Measurements from ENCODE around the gene POGK. TPM values are rescaled to one million over a fixed set of nuclear protein-coding genes. Genes with fewer than 3 reads are reported as not detected.

POGK gene
- total and polyA plus RNA-seq, 9 of the 15 experiments (the other 6 are each of a cell fraction or from before 2014, with no cell fraction given): 6.1 to 44.5 (median 24.3) TPM

GRCh38 chr1:166876540-166876838 is 37.2 kb downstream of the POGK start:
- H3K4me3 ChIP-seq: peak overlapping the region; percentile 68
- intact Hi-C loops (cut with micrococcal nuclease) (no loop called here), in situ Hi-C loops (cut with MboI) (no loop called here)
- ChIA-PET CTCF (ENCODE audit: low intra/inter-chr PET ratio) (interaction anchor here (0.6 kb wide), 1 partner anchor 294 kb away, joined by 3 read pairs; no protein-coding TSS in a partner anchor), POLR2A (interaction anchor here (0.6 to 1.8 kb wide), 14 partner anchors 9 to 354 kb away, joined by 3 to 9 read pairs (median 4); partner anchors contain the start of gene POGK)
- no peaks in the 10 kb centered on the region for H3K9me1 ChIP-seq (ENCODE audit: control insufficient read depth, insufficient read depth, low read length)
- H3K9ac ChIP-seq (ENCODE audit: insufficient read depth in 1 of 2, low read depth in 2 of 2, low read length in 2 of 2): peak overlapping the region in 1 of 2 experiments; percentile 78; a peak in 3 of 4 replicates
- peaks cover 45% of the 10 kb centered on the region for H3K79me2 ChIP-seq (ENCODE audit: control insufficient read depth, insufficient read depth, low read length)
- no peak for FAIRE-seq
- peak overlapping the region; percentile 76 for H3K27ac ChIP-seq (ENCODE audit: extremely low read depth, low read depth, low read length)
- peak overlapping the region; percentile 100 for H2AFZ ChIP-seq (ENCODE audit: low read depth, low read length)
- 2% methylated on average over 7 of the region's 7 CpGs for WGBS (ENCODE audit: insufficient coverage, low coverage, missing lambda C conversion rate)
- no peaks in the 10 kb centered on the region for H3K27me3 ChIP-seq (ENCODE audit: control insufficient read depth in 2 of 2, insufficient read depth in 2 of 2, low read length in 2 of 2)
- H3K4me2 ChIP-seq (ENCODE audit: insufficient read depth, low read length): peak overlapping the region; percentile 89
- ATAC-seq: no peak
- H4K20me1 ChIP-seq (replicated peaks; ENCODE audit: control insufficient read depth, insufficient read depth, low read length): 0 out of 2 replicates have a peak, but pooled peaks cover 13% of the 10 kb centered on the region
- H3K9me3 ChIP-seq (replicated peaks; ENCODE audit: control insufficient read depth, insufficient read depth, low read depth, low read length): 0 out of 2 replicates have a peak, but pooled peaks cover 2% of the 10 kb centered on the region
- BruUV-seq (replicated peaks): no TSS peak
- H3K36me3 ChIP-seq (ENCODE audit: control insufficient read depth, insufficient read depth, low read length): peaks cover 19% of the 10 kb centered on the region; the same call in 1 of the 3 replicates
- no peak for DNase-seq (ENCODE audit: extremely low read depth in 1 of 4, low spot score in 3 of 4)
- H3K4me1 ChIP-seq (replicated peaks in 1 of 2; ENCODE audit: control insufficient read depth in 2 of 2, insufficient read depth in 2 of 2, low read length in 2 of 2): peaks cover 15 to 19% of the 10 kb centered on the region in 2 experiments; a peak in 4 of 5 replicates
- TF ChIP-seq ETV1 (tag; conservative IDR thresholded peaks at IDR 0.05; ENCODE audit: low read depth): no peak
- TF ChIP-seq KDM5B (IDR thresholded peaks at IDR 0.05; ENCODE audit: insufficient replicate concordance, low read depth, low read length): peak; percentile 11
- TF ChIP-seq CBX3 (IDR thresholded peaks at IDR 0.05; ENCODE audit: borderline replicate concordance in 1 of 2, low read length in 2 of 2): no peak
- 0 out of 2 replicates have a peak, but pooled peaks have one; percentile 3 for TF ChIP-seq ARID1B (IDR thresholded peaks at IDR 0.05)
- 0 out of 4 replicates have a peak, but pooled peaks of 1 of the 2 experiments have one; percentile 7 for TF ChIP-seq ZMIZ1 (IDR thresholded peaks at IDR 0.05; ENCODE audit: low read depth in 2 of 2, low read length in 2 of 2)
- TF ChIP-seq MECOM (CRISPR knock-in tag; IDR thresholded peaks at IDR 0.05): no peak
- no peak for TF ChIP-seq MXI1 (IDR thresholded peaks at IDR 0.05; ENCODE audit: low read depth, low read length)
- TF ChIP-seq STAG1 (CRISPR knock-in tag; IDR thresholded peaks at IDR 0.05; ENCODE audit: borderline replicate concordance): no peak
- no peak for TF ChIP-seq NR0B1 (IDR thresholded peaks at IDR 0.05; ENCODE audit: partially characterized antibody)
- TF ChIP-seq, protein P1, sequence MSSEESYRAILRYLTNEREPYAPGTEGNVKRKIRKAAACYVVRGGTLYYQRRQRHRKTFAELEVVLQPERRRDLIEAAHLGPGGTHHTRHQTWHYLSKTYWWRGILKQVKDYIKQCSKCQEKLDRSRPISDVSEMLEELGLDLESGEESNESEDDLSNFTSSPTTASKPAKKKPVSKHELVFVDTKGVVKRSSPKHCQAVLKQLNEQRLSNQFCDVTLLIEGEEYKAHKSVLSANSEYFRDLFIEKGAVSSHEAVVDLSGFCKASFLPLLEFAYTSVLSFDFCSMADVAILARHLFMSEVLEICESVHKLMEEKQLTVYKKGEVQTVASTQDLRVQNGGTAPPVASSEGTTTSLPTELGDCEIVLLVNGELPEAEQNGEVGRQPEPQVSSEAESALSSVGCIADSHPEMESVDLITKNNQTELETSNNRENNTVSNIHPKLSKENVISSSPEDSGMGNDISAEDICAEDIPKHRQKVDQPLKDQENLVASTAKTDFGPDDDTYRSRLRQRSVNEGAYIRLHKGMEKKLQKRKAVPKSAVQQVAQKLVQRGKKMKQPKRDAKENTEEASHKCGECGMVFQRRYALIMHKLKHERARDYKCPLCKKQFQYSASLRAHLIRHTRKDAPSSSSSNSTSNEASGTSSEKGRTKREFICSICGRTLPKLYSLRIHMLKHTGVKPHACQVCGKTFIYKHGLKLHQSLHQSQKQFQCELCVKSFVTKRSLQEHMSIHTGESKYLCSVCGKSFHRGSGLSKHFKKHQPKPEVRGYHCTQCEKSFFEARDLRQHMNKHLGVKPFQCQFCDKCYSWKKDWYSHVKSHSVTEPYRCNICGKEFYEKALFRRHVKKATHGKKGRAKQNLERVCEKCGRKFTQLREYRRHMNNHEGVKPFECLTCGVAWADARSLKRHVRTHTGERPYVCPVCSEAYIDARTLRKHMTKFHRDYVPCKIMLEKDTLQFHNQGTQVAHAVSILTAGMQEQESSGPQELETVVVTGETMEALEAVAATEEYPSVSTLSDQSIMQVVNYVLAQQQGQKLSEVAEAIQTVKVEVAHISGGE (CRISPR knock-in tag; IDR thresholded peaks at IDR 0.05): 0 out of 6 replicates have a peak, but pooled peaks of 1 of the 3 experiments have one; percentile 12
- 0 out of 2 replicates have a peak, but pooled peaks have one; percentile 61 for TF ChIP-seq BRD4 (IDR thresholded peaks at IDR 0.05)
- peak; percentile 47; the same call in 1 of the 2 replicates for TF ChIP-seq GATAD2B (IDR thresholded peaks at IDR 0.05; ENCODE audit: borderline replicate concordance)
- peak; percentile 58 for TF ChIP-seq POU5F1 (IDR thresholded peaks at IDR 0.05; ENCODE audit: borderline replicate concordance, low read depth, low read length, partially characterized antibody)
